HG03066 (cell line): ENCODE measurements around the gene FAAH2.
"Not testable (repeated sequence)": the region's sequence is repeated elsewhere in the genome, so short reads cannot be mapped to it uniquely, and the experiment has no call there.

Source experiments
- ATAC-seq: cut with Tn5 transposase; IDR thresholded peaks from one replicate; pipeline ENCODE4 v1.9.1; 2021; ENCODE audit warnings: low read depth; ENCODE audit not compliant: unreplicated experiment

FAAH2 gene

GRCh38 chrX:57286507-57287251, at the start of gene FAAH2:
Gene FAAH2 (plus strand): TSS chrX:57286706. CDS start chrX:57286826, 120 bp downstream.
- ATAC-seq: peak; percentile 94

GRCh38 chrX:57241967-57242366, 44.5 kb upstream of the FAAH2 start:
- ATAC-seq: no peak

DNA sequence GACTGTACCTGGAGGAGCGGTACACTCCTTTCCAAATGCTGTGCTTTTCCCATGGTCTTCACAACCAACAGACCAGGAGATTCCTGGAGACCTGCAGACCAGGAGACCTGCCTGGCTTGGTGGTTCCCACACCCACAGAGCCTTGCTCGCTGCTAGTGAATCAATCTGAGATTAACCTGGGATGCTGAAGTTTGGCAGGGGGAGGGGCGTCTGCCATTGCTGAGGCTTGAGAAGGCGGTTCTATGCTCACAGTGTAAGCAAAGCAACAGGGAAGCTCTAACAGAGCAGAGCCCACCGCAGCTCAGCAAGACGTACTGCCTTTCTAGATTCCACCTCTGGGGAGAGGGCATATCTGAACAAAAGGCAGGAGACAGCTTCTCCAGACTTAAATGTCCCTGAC, 34.5 kb upstream of the FAAH2 start:
- no peak for ATAC-seq

- no peak for ATAC-seq
Measured at GRCh38 chrX:57265126-57265525, 21.4 kb upstream of the FAAH2 start.

DNA sequence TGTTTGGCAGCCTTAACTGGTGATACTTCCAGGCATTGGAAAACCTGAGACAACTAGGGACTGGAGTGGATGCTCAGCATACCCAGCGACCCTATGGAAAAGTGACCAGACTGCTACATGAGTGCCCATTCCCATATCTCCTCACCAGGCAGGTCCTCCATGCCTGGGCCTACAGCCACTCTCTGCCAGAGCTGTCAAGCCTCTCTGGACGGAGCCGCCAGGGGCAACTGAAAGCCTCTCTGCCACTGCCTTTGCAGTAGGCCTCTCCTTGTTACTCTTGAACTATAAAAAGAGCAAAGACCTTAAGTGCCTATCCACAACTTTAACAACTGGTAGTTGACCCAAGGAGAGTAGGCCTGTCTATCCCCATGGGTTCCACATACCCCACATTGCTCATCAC, 20.2 kb upstream of the FAAH2 start:
- ATAC-seq: no peak

DNA sequence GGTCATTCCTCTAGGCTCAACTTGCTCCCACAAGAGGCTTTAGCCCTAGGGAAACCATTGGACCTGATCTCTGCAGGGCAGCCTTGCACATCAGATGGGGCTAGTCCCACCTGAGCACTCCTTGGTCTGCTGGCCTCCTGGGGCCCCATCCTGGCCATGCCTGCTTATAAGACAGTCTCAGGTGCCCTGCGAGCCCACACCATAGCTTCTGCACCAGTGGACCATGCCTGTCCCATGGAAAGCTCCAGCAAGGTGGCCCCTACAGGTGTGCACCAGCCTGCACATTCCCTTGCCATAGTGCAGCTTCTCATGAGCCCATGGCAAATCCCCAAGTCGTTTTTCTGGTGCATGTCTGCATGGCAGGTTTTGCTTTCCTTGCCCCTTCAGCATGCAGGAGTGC, 19.6 kb upstream of the FAAH2 start:
- ATAC-seq: no peak

DNA sequence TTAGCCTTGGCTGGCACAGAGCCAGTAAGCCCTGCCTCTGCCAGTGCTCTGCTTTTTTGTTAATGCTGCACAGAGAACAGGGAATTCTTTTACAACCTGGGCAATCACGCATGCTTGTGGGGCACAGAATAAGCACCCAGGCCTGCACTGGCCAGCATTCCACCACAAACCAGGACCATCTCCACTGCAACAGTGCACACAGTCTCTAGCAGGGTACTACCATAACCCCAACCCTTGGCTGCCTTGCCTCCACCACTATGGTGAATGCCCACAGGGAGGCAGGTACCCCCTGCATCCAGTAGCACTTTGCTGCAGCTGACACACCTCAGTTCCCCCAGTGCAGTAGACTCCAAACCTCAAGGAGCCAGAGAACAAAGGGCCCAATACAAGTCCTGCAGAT, 19.2 kb upstream of the FAAH2 start:
- no peak for ATAC-seq

DNA sequence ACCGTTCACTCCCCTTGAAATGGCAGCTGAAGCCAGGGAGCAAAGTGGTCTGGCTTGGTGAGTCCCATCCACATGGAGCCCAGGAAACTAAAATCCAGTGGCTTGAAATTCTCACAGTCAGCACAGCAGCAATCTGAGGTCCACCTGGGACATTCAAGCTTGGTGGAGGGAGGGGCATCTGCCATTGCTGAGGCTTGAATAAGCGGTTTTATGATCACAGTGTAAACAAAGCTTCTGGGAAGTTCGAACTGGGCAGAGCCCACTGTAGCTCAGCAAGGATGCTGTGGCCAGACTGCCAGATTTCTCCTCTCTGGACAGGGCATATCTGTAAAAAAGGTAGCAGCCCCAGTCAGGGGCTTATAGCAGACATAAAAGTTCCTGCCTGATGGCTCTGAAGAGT, 15.5 kb upstream of the FAAH2 start:
- ATAC-seq: no peak

DNA sequence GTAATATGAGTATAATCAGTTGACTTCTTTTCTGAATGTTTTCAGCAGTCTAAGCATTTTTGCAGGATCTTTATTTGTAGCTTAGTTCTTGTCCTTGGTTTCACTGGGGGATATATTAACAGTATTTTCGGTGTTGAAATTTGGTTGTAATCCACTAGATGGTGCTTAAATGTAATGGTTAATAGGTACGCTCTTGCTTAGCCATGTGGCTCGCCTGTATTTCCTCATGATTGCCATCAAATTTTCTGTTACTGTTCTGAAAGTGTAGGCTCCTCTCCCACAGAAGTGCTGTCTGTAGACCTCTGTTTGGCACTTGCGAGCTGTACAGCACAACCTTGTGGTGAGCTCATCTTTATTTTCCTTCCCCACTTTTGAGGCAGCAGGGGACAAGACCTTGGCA, 3.9 kb upstream of the FAAH2 start:
- ATAC-seq: no peak

DNA sequence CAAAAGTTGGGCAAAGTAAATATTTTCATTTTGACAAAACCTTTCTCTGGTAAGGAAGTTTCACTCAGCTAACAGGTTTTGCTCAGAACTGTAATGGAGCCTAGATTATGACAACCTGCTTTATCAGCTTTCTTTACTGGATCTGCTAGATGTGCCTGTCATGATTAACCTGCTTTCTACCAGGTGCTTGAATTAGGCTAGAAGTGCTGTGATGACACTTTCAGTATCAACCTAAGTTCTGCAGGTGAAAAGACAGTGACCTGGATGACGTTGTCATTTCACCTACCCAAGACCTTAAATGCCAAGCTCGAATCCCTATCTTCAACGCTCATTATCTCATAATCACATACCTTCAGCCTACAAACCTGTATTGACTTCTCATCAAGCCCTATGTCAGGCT, 1.5 kb upstream of the FAAH2 start:
- no peak for ATAC-seq

DNA sequence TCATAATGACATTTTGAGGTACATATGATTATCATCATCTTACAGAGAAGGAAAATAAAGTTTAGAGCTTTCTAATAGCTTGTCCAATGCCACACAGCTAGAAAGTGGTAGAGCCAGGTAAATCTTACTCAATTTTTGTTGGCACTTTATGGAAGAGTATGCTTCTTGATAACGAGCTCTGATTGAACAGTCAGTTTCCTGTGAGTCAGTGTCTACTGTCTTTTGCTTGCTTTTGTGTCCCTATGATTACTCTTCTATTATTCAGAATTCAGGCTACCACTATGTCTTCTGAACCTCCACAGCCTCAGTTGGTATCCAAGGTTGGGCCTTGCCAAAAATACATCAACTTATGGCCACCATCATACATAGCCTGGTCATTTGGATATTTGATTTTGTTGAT, 2.6 kb downstream of the FAAH2 start:
- ATAC-seq: no peak

DNA sequence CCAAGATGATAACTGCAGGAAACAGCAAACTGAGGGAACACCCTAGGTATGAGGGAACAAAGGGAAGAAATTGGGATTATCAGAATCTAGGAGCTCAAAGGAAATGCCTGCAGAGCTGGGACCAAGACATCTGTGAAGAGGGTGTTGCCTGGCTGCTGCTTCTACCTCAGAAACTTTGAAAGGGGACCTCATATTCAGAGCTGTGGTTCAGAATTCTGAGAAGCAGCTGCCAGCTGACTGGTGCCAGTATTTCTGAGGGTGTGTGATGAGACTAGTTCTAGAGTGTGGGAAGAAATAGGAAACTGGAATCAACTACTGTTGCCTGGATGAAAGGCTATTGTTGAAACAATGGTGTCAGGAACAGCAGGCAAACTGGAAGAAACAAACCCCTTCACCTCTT, 8.5 kb downstream of the FAAH2 start:
- ATAC-seq: no peak

- not testable (repeated sequence) for ATAC-seq
Measured at GRCh38 chrX:57295679-57296078, 9.2 kb downstream of the FAAH2 start.

DNA sequence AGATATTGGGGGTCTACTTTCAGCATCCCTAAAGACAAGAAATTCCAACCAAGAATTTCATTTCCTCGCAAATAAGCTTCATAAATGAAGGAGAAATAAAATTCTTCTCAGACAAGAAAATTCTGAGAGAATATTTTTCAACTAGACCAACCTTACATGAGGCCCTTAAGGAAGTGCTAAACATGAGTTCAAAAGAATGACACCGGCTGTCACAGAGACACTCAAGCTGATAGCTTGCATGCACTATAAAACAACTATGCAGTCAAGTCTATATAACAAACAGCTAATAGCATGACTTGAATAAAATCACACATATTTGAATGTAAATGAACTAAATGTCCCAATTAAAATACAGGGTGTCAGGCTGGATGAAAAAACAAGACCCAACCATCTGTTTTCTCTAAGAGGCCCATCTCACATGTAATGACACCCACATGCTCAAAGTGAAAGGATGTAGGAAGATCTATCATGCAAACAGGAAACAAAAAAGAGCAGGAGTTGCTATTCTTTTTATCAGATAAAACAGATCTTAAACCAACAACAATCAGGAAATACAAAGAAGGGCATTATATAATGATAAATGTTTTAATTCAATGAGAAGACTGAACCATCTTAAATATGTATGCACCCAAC, 27.2 kb downstream of the FAAH2 start:
- no peak for ATAC-seq

- no peak for ATAC-seq
Measured at GRCh38 chrX:57329008-57329407, 42.5 kb downstream of the FAAH2 start.

GRCh38 chrX:57335790-57336189, 49.3 kb downstream of the FAAH2 start:
- ATAC-seq: not testable (repeated sequence)

DNA sequence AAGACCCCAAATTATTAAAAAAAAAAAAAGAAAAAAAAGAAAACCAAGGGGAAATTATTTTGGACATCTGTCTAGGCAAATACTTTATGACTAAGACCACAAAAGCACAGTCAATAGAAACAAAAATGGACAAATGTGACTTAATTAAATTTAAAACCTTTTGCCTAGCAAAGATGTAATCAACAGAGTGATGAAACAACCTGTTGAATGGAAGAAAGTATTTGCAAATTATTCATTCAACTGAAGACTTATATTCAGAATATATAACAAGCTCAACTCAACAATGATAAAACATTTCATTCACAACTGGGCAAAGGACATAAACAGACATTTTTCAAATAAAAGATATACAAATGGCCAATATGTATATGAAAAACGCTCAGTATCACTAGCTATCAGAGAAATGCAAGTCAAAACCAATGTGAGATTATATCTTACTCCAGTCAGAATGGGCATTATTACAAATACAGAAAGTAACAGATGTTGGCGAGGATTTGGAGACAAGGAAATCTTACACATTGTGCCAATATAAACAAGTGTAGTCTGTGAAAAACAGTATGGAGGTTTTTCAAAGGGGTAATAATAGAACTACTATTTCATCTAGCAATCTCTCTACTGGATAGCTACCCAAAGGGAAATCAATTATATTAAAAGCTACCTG, 67.1 kb downstream of the FAAH2 start:
- ATAC-seq: no peak

GRCh38 chrX:57364145-57364544, 77.6 kb downstream of the FAAH2 start:
- ATAC-seq: no peak

DNA sequence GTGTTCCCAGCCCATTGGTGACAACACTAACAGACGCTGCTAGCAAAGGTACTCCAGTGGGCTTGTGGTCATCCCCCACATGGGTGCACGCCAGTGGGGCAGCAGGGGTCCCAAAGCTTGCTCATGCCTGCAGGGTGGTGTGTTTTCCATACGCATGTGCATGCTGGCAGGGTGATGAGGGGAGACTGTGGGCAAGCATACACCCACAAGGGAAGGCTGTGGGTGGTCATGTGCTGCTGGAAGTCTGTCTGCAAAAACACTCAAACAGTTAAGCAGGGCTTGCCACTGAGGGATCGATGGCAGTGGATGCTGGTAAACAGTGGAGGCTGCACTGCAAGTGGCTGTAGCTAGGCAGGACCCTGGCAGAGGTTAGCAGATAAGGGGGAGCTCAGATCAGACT, 79.9 kb downstream of the FAAH2 start:
- no peak for ATAC-seq

DNA sequence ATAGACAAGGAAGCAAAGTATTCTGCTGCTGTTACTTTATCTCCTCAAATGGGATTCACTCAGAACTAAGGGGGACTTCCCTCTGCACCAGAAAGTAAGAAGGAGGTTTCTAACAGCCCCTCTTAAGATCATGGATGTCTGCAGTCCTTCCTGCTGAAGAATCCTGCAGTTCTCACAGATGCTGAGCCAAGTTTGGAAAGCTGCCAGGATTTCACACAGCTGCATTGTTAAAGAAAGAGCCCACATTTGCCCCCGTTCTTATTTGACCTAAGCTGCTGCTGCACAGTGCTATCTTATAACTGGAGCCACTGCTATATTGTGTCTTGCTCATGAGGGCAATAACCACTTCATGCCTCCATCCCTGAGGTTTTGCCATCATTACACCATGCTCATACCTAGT, 81.1 kb downstream of the FAAH2 start:
- no peak for ATAC-seq

DNA sequence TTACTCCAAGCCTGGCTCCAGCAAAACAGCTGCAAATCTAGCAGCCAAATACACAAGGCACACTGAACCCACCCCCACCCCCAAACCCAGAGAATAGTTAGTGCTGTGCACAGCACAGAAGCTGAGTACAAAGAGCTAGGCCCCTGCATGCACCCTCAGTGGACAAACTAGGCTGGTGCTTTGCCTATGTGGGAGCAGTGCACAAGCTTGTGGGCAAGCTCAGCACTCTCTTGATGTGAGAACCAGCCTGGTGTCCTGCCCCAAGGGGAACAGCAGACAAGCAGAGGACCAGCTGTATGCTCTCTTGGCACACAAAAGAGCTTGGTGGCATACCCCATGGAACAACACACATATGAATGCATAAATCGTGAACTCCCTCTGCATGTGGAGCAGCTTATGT, 81.7 kb downstream of the FAAH2 start:
- ATAC-seq: no peak

- no peak for ATAC-seq
Measured at GRCh38 chrX:57379296-57379695, 92.8 kb downstream of the FAAH2 start.
